MM.1S (cell line): ENCODE data around the gene UST.

Experiments
- DNase-seq: peaks from one replicate; pipeline ENCODE4 v3.0.0-alpha.2; 2015
- H2AFZ ChIP-seq: fragments of 300-600 bp; sonication (generic); 2 replicates; pipeline ENCODE4 v1.6.0; 2016; ENCODE audit warnings: antibody characterized with exemption, low read length
- H3F3A ChIP-seq: fragments of 300-600 bp; sonication (generic); 2 replicates; pipeline ENCODE4 v1.6.1; 2016; ENCODE audit warnings: mild to moderate bottlenecking, antibody characterized with exemption, low read length, moderate library complexity, mixed read lengths; ENCODE audit not compliant: insufficient read depth
- H3K27ac ChIP-seq: fragments of 300-600 bp; sonication (generic); 2 replicates; pipeline ENCODE4 v1.5.1; 2016; ENCODE audit warnings: mild to moderate bottlenecking, low read length
- H3K27me3 ChIP-seq: fragments of 300-600 bp; sonication (generic); replicated peaks from 2 replicates; pipeline ENCODE4 v1.6.0; 2016; ENCODE audit warnings: low read length; ENCODE audit not compliant: insufficient read depth
- H3K36me3 ChIP-seq: fragments of 300-600 bp; sonication (generic); replicated peaks from 2 replicates; pipeline ENCODE4 v1.6.1; 2016; ENCODE audit warnings: mild to moderate bottlenecking, low read length, mixed read lengths; ENCODE audit not compliant: insufficient read depth
- H3K4me1 ChIP-seq: fragments of 300-600 bp; sonication (generic); 2 replicates; pipeline ENCODE4 v1.6.1; 2016; ENCODE audit warnings: low read length, mixed read lengths
- H3K4me2 ChIP-seq: fragments of 300-600 bp; sonication (generic); 2 replicates; pipeline ENCODE4 v1.6.0; 2016; ENCODE audit warnings: low read depth, low read length
- H3K4me3 ChIP-seq: fragments of 300-600 bp; sonication (generic); 2 replicates; pipeline ENCODE4 v1.5.1; 2016; ENCODE audit warnings: low read length, mixed read lengths
- H3K79me2 ChIP-seq: fragments of 300-600 bp; sonication (generic); 2 replicates; pipeline ENCODE4 v1.6.1; 2016; ENCODE audit warnings: mixed run types, low read length, mixed read lengths
- H3K9ac ChIP-seq: fragments of 300-600 bp; sonication (generic); 2 replicates; pipeline ENCODE4 v1.6.1; 2016; ENCODE audit warnings: low read length, mixed read lengths
- H3K9me2 ChIP-seq: fragments of 300-600 bp; sonication (generic); replicated peaks from 2 replicates; pipeline ENCODE4 v1.6.1; 2016; ENCODE audit warnings: mild to moderate bottlenecking, low read length, mixed read lengths; ENCODE audit not compliant: insufficient read depth
- H3K9me3 ChIP-seq: fragments of 300-600 bp; sonication (generic); replicated peaks from 2 replicates; pipeline ENCODE4 v1.6.1; 2016; ENCODE audit warnings: mild to moderate bottlenecking, low read length, mixed read lengths; ENCODE audit not compliant: insufficient read depth
- H4K20me1 ChIP-seq: fragments of 300-600 bp; sonication (generic); 2 replicates; pipeline ENCODE4 v1.6.1; 2016; ENCODE audit warnings: mild to moderate bottlenecking, low read length, moderate library complexity, mixed read lengths; ENCODE audit not compliant: insufficient read depth
- CTCF ChIP-seq: fragments of 300-600 bp; sonication (generic); IDR thresholded peaks from 2 replicates; pipeline ENCODE4 v1.5.1; 2016; ENCODE audit warnings: antibody characterized with exemption, low read length, mixed read lengths
- EZH2 ChIP-seq: fragments of 300-600 bp; sonication (generic); optimal IDR thresholded peaks from 2 replicates; pipeline ENCODE3; 2017; ENCODE audit warnings: low read depth, mild to moderate bottlenecking, antibody characterized with exemption, low read length, mixed read lengths
- EZH2phosphoT487 ChIP-seq: fragments of 300-600 bp; sonication (generic); IDR thresholded peaks from 2 replicates; pipeline ENCODE4 v1.6.1; 2018; ENCODE audit warnings: antibody characterized with exemption, low read length

Gene UST

GRCh38 chr6:149085557-149085938, 338.7 kb downstream of the UST start:
- Histone ChIP-seq H3F3A (no peaks in the 10 kb centered on the region), H4K20me1 (no peaks in the 10 kb centered on the region), H3K9me3 (no peaks in the 10 kb centered on the region), H3K4me2 (no peak overlapping the region), H3K9ac (no peak overlapping the region), H3K79me2 (no peaks in the 10 kb centered on the region), H3K9me2 (no peaks in the 10 kb centered on the region), H3K4me1 (no peaks in the 10 kb centered on the region), H3K27me3 (no peaks in the 10 kb centered on the region), H3K4me3 (no peak overlapping the region), H2AFZ (no peak overlapping the region), H3K36me3 (no peaks in the 10 kb centered on the region), H3K27ac (no peak overlapping the region)
- TF ChIP-seq EZH2phosphoT487: no peak
- no peak for DNase-seq

DNA sequence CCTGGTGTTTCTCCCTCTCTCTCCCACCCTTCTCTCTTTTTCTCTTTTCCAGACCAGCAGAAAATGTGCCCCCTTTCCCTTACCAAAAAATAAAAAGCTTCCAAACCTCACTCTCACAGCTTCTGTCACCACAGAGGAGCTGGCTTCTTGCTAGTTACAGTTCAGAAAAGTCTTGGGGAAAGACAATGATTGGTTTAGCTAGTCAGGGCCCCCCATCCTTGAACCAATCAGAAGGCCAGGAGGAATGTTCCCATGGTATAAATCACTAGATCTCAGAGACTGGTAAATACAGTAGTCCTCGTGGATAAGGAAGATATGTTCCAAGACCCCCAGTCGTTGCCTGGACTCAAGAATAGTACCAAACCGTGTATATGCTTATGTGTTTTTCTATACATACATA, 339.5 kb downstream of the UST start:
- Histone ChIP-seq H3K79me2 (no peaks in the 10 kb centered on the region), H3K9me3 (no peaks in the 10 kb centered on the region), H2AFZ (no peak overlapping the region), H3K9me2 (no peaks in the 10 kb centered on the region), H3K9ac (no peak overlapping the region), H3K4me1 (no peaks in the 10 kb centered on the region), H3K27ac (no peak overlapping the region), H3K27me3 (no peaks in the 10 kb centered on the region), H3K36me3 (no peaks in the 10 kb centered on the region), H3K4me2 (no peak overlapping the region), H3K4me3 (no peak overlapping the region), H4K20me1 (no peaks in the 10 kb centered on the region), H3F3A (no peaks in the 10 kb centered on the region)
- no peak for DNase-seq
- TF ChIP-seq CTCF (no peak), EZH2phosphoT487 (no peak), EZH2 (no peak)

GRCh38 chr6:149087898-149088297, 341.1 kb downstream of the UST start:
- H3K27me3 ChIP-seq: no peaks in the 10 kb centered on the region
- TF ChIP-seq EZH2phosphoT487 (no peak), EZH2 (no peak), CTCF (no peak)

DNA sequence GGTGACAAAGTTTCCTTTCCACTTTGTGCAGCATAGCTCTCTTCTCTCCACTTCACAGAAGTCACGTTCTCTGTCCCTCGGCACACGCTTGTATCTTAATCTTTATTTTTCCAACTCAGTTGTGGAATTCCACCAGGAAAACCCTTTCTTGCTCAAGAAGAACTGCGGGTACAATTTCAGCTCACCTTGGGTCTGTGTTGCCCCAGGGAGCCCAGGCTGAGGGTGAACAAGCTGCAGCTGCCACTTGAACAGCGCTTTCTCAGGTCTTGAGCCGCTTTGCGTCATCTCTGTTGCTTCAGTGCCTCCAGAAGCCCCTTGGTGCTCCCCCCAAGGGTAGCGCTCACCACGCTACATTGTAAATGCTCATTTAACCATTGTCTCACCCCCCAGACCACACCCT, 341.5 kb downstream of the UST start:
- no peaks in the 10 kb centered on the region for H4K20me1 ChIP-seq
- no peak overlapping the region for H3K9ac ChIP-seq
- no peak overlapping the region for H3K4me3 ChIP-seq
- no peaks in the 10 kb centered on the region for H3K9me3 ChIP-seq
- no peaks in the 10 kb centered on the region for H3K79me2 ChIP-seq
- no peak overlapping the region for H2AFZ ChIP-seq
- no peak overlapping the region for H3K4me2 ChIP-seq
- TF ChIP-seq EZH2 (no peak), EZH2phosphoT487 (no peak), CTCF (no peak)
- H3K4me1 ChIP-seq: no peaks in the 10 kb centered on the region
- no peak for DNase-seq
- H3F3A ChIP-seq: no peaks in the 10 kb centered on the region
- H3K9me2 ChIP-seq: no peaks in the 10 kb centered on the region
- no peak overlapping the region for H3K27ac ChIP-seq
- H3K27me3 ChIP-seq: no peaks in the 10 kb centered on the region
- H3K36me3 ChIP-seq: no peaks in the 10 kb centered on the region

More at GRCh38 chr6:149087898-149088297, 341.1 kb downstream of the UST start:
- H3K27ac ChIP-seq: no peak overlapping the region
- H3K4me2 ChIP-seq: no peak overlapping the region
- H3F3A ChIP-seq: no peaks in the 10 kb centered on the region
- no peaks in the 10 kb centered on the region for H3K9me2 ChIP-seq
- DNase-seq: no peak
- H2AFZ ChIP-seq: no peak overlapping the region
- no peak overlapping the region for H3K4me3 ChIP-seq
- no peak overlapping the region for H3K9ac ChIP-seq
- no peaks in the 10 kb centered on the region for H3K9me3 ChIP-seq
- no peaks in the 10 kb centered on the region for H3K4me1 ChIP-seq
- H3K36me3 ChIP-seq: no peaks in the 10 kb centered on the region
- H4K20me1 ChIP-seq: no peaks in the 10 kb centered on the region
- no peaks in the 10 kb centered on the region for H3K79me2 ChIP-seq
